ENCODE results near the gene MKRN2. TPM values are rescaled to one million over a fixed set of nuclear protein-coding genes. Genes with fewer than 3 reads are reported as not detected.
A peak's percentile ranks its signal among the peaks of the same experiment; 100 is the strongest.

The MKRN2 gene
- total RNA-seq, 2 experiments from 2014 or later: 19.0 to 20.3 TPM

DNA sequence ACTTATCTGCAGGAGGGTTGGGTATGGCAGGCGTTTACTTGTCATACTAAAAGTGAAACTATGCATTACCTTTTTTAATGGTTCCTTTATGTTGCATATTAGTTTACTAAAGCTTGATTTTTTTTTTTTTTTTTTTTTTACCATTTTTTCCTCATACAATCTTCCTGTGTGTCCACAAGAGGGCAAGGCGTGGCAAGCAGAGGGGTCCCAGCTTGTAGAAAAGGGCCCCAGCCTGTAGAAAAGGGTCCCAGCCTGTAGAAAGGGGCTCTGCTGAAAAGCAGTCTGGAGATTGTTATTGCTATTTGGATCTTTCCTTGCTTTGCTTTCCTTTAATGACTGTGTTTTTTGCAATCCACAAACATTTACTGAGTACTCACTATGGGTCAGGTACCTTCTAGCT lies 21.9 kb downstream of the MKRN2 start:
- no peak overlapping the region for H3K4me3 Mint-ChIP-seq
- Histone ChIP-seq H3K4me3 (ENCODE audit: low read length) (no peak overlapping the region), H3K36me3 (ENCODE audit: insufficient read depth, low read length) (peaks cover 87% of the 10 kb centered on the region), H3K27ac (ENCODE audit: low read depth in 1 of 2, low read length in 2 of 2) (no peak overlapping the region), H3K4me1 (ENCODE audit: insufficient read depth, low read length) (no peaks in the 10 kb centered on the region), H3K27me3 (ENCODE audit: control insufficient read depth in 1 of 2, insufficient read depth in 2 of 2, low read length in 2 of 2) (no peaks in the 10 kb centered on the region), H3K9me3 (ENCODE audit: control insufficient read depth in 1 of 2, insufficient read depth in 1 of 2, low read length in 2 of 2) (peaks cover 0 to 15% of the 10 kb centered on the region in 2 experiments)
- intact Hi-C loops (cut with DNase I, micrococcal nuclease): no loop called here
- TF ChIP-seq, protein P1, sequence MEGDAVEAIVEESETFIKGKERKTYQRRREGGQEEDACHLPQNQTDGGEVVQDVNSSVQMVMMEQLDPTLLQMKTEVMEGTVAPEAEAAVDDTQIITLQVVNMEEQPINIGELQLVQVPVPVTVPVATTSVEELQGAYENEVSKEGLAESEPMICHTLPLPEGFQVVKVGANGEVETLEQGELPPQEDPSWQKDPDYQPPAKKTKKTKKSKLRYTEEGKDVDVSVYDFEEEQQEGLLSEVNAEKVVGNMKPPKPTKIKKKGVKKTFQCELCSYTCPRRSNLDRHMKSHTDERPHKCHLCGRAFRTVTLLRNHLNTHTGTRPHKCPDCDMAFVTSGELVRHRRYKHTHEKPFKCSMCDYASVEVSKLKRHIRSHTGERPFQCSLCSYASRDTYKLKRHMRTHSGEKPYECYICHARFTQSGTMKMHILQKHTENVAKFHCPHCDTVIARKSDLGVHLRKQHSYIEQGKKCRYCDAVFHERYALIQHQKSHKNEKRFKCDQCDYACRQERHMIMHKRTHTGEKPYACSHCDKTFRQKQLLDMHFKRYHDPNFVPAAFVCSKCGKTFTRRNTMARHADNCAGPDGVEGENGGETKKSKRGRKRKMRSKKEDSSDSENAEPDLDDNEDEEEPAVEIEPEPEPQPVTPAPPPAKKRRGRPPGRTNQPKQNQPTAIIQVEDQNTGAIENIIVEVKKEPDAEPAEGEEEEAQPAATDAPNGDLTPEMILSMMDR (IDR thresholded peaks at IDR 0.05): no peak
- no peaks in the 10 kb centered on the region for H3K27me3 Mint-ChIP-seq
- H3K4me1 Mint-ChIP-seq (ENCODE audit: low read depth): no peaks in the 10 kb centered on the region
- DNase-seq (no peak), ATAC-seq (ENCODE audit: poor library complexity) (no peak)
- ChIA-PET CTCF (interaction anchor here (0.6 to 1.9 kb wide), 3 partner anchors 8 to 74 kb away, joined by 3 to 6 read pairs (median 4); no protein-coding TSS in a partner anchor), POLR2A (interaction anchor here (0.7 to 1.0 kb wide), 3 partner anchors 18 to 22 kb away, joined by 3 read pairs; partner anchors contain the start of gene MKRN2)
- peak overlapping the region; percentile 49 for H3K27ac Mint-ChIP-seq
- H3K36me3 Mint-ChIP-seq (ENCODE audit: low read depth): peaks cover 93% of the 10 kb centered on the region
- H3K9me3 Mint-ChIP-seq: peaks cover 3% of the 10 kb centered on the region

DNA sequence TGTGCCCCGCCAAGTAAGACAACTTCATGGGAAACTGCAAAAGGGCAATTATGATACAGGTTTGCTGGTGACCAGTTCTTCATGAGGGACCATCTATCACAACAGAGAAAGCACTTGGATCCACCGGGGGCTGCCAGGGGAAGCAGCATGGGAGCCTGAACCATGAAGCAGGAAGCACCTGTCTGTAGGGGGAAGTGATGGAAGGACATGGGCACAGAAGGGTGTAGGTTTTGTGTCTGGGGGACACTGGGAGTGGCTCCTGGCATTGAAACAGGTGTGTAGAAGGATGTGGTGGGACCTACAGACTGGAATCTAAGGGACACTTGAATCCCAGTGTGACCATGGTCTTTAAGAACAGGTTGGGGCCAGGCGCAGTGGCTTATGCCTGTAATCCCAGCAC lies 22.6 kb downstream of the MKRN2 start:
- intact Hi-C loops (cut with DNase I, micrococcal nuclease): no loop called here
- Histone ChIP-seq H3K4me1 (ENCODE audit: insufficient read depth, low read length) (no peaks in the 10 kb centered on the region), H3K4me3 (ENCODE audit: low read length) (no peak overlapping the region), H3K36me3 (ENCODE audit: insufficient read depth, low read length) (peaks cover 87% of the 10 kb centered on the region), H3K27me3 (ENCODE audit: control insufficient read depth in 1 of 2, insufficient read depth in 2 of 2, low read length in 2 of 2) (no peaks in the 10 kb centered on the region), H3K27ac (ENCODE audit: low read depth in 1 of 2, low read length in 2 of 2) (no peak overlapping the region), H3K9me3 (ENCODE audit: control insufficient read depth in 1 of 2, insufficient read depth in 1 of 2, low read length in 2 of 2) (peaks cover 0 to 15% of the 10 kb centered on the region in 2 experiments)
- DNase-seq (no peak), ATAC-seq (ENCODE audit: poor library complexity) (no peak)
- peak overlapping the region; percentile 49 for H3K27ac Mint-ChIP-seq
- peaks cover 93% of the 10 kb centered on the region for H3K36me3 Mint-ChIP-seq (ENCODE audit: low read depth)
- CTCF ChIA-PET: interaction anchor here (1.9 kb wide), 1 partner anchor 17 kb away, joined by 6 read pairs; no protein-coding TSS in a partner anchor
- no peaks in the 10 kb centered on the region for H3K4me1 Mint-ChIP-seq (ENCODE audit: low read depth)
- TF ChIP-seq, protein P1 (IDR thresholded peaks at IDR 0.05): no peak
- peaks cover 3% of the 10 kb centered on the region for H3K9me3 Mint-ChIP-seq
- POLR2A ChIA-PET: interaction anchor here (0.7 to 1.0 kb wide), 2 partner anchors 19 to 22 kb away, joined by 3 read pairs; partner anchors contain the start of gene MKRN2
- H3K27me3 Mint-ChIP-seq: no peaks in the 10 kb centered on the region
- H3K4me3 Mint-ChIP-seq: no peak overlapping the region

DNA sequence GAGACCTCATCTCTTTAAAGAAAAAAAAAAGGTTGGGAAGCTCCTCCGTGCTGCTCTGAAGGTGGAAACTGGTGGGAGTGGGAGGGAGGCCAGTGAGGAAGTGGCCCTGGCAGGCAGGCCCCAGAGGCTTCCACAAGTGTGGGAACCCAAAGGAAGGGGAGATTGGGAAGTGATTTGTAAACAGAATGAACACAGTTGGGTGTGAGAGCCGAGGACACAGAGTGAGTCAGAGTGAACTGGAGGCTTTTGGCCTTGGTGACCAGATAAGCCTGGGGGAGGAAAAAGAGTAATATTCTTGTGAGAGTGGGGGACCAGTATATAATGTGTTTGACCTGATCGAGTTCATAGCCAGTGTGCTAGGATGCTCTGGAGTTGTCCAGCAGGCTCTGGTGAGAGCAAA lies 23.0 kb downstream of the MKRN2 start:
- intact Hi-C loops (cut with DNase I, micrococcal nuclease): no loop called here
- DNase-seq (no peak), ATAC-seq (ENCODE audit: poor library complexity) (no peak)
- Histone ChIP-seq H3K27ac (ENCODE audit: low read depth in 1 of 2, low read length in 2 of 2) (no peak overlapping the region), H3K4me3 (ENCODE audit: low read length) (no peak overlapping the region), H3K9me3 (ENCODE audit: control insufficient read depth in 1 of 2, insufficient read depth in 1 of 2, low read length in 2 of 2) (peaks cover 0 to 15% of the 10 kb centered on the region in 2 experiments), H3K27me3 (ENCODE audit: control insufficient read depth in 1 of 2, insufficient read depth in 2 of 2, low read length in 2 of 2) (no peaks in the 10 kb centered on the region), H3K4me1 (ENCODE audit: insufficient read depth, low read length) (no peaks in the 10 kb centered on the region), H3K36me3 (ENCODE audit: insufficient read depth, low read length) (peaks cover 87% of the 10 kb centered on the region)
- Mint-ChIP-seq H3K36me3 (ENCODE audit: low read depth) (peaks cover 93% of the 10 kb centered on the region), H3K27ac (peak overlapping the region; percentile 49), H3K4me3 (no peak overlapping the region), H3K9me3 (peaks cover 3% of the 10 kb centered on the region), H3K27me3 (no peaks in the 10 kb centered on the region), H3K4me1 (ENCODE audit: low read depth) (no peaks in the 10 kb centered on the region)
- POLR2A ChIA-PET: interaction anchor here (0.5 to 1.0 kb wide), 2 partner anchors 10 to 23 kb away, joined by 3 read pairs; partner anchors contain the start of gene MKRN2
- CTCF ChIA-PET: interaction anchor here (1.9 kb wide), 1 partner anchor 17 kb away, joined by 6 read pairs; no protein-coding TSS in a partner anchor
- TF ChIP-seq, protein P1 (IDR thresholded peaks at IDR 0.05): no peak

Data from CD4-positive, alpha-beta T cell (primary cell).